HepG2 (cell line): ENCODE results near the gene SMPX.

ENCODE experiments used
- NFIC ChIP-seq: IDR thresholded peaks from 2 replicates; pipeline ENCODE4 v1.6.1; 2012; ENCODE audit warnings: mild to moderate bottlenecking, low read length, inconsistent platforms
- POLR2A ChIP-seq, 2 experiments: IDR thresholded peaks; 2 replicates each; pipeline ENCODE4 v1.6.1; 2011; ENCODE audit warnings: low read depth in 2 of 2, low read length in 2 of 2, mild to moderate bottlenecking in 1 of 2, moderate library complexity in 1 of 2; ENCODE audit not compliant: insufficient read depth in 1 of 2
- TCF7L2 ChIP-seq: IDR thresholded peaks from 2 replicates; pipeline ENCODE4 v1.6.1; 2011; ENCODE audit warnings: mild to moderate bottlenecking, low read depth, low read length, moderate library complexity
- ZFP36 ChIP-seq: fragments of 150-350 bp; IDR thresholded peaks from 2 replicates; pipeline ENCODE4 v1.6.1; 2018; ENCODE audit warnings: borderline replicate concordance, low read length, low read depth; ENCODE audit not compliant: partially characterized antibody
- ZNF567 ChIP-seq: sonication (generic); formaldehyde crosslinking; IDR thresholded peaks from 2 replicates; pipeline ENCODE4 v1.8.1; 2023; ENCODE audit warnings: mild to moderate bottlenecking, missing genetic modification reagents, borderline replicate concordance
- ZNF788 ChIP-seq: sonication (generic); formaldehyde crosslinking; IDR thresholded peaks from 2 replicates; pipeline ENCODE4 v1.5.0; 2020; ENCODE audit warnings: mild to moderate bottlenecking, missing genetic modification reagents, borderline replicate concordance
- TF ChIP-seq, protein P1 (sequence below): IDR thresholded peaks from 2 replicates; pipeline ENCODE4 v1.6.1; 2016

DNA sequence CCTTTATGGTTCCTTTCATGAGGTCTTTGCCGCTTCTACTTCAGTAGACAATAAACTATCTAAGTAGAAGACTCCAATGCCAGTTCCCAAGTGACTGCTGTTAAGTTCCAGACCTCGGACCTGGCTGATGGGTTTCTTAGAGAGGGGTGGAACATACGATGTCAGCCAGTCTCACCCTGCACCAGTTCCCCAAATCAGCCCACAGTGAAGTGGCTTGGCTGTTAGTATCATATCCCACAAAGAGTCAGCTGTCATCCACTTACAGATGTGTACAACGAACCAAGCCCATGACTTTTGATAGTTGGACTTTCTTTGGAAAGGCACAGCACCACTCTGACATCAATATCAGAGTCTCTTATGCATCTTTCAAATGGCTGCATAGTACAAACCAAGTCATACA lies 91.7 kb downstream of the SMPX start:
- TF ChIP-seq POLR2A (IDR thresholded peaks at IDR 0.05; ENCODE audit: insufficient read depth in 1 of 2, low read depth in 2 of 2, low read length in 2 of 2) (no peak), ZNF788 (CRISPR knock-in tag) (no peak), NFIC (no peak), ZNF567 (CRISPR knock-in tag) (no peak), ZFP36 (no peak), TCF7L2 (no peak)
- TF ChIP-seq, protein P1, sequence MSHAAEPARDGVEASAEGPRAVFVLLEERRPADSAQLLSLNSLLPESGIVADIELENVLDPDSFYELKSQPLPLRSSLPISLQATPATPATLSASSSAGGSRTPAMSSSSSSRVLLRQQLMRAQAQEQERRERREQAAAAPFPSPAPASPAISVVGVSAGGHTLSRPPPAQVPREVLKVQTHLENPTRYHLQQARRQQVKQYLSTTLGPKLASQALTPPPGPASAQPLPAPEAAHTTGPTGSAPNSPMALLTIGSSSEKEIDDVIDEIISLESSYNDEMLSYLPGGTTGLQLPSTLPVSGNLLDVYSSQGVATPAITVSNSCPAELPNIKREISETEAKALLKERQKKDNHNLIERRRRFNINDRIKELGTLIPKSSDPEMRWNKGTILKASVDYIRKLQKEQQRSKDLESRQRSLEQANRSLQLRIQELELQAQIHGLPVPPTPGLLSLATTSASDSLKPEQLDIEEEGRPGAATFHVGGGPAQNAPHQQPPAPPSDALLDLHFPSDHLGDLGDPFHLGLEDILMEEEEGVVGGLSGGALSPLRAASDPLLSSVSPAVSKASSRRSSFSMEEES = no peak
